ENCODE data around the gene GAB1.

The GAB1 gene

DNA sequence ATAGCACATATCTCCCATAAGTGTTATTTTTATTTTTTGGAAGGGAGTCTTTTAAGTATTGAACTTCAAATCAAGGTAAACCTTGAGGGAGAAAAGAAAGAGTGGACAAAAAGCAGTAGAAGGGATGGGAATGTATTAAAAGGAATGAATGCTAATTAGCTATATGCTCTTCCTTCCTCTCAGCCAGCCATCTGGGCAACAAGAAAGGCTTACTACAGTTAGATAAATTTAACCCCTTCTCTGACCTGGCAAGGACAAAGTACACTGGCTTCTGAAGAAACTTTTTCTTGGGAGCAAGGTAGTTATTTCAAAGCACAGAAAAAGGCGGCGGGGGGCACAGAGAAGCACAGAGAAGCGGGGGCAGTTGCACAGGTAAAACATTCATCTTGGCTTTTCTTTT is 54.6 kb downstream of the GAB1 start:
- DNase-seq = no peak

DNA sequence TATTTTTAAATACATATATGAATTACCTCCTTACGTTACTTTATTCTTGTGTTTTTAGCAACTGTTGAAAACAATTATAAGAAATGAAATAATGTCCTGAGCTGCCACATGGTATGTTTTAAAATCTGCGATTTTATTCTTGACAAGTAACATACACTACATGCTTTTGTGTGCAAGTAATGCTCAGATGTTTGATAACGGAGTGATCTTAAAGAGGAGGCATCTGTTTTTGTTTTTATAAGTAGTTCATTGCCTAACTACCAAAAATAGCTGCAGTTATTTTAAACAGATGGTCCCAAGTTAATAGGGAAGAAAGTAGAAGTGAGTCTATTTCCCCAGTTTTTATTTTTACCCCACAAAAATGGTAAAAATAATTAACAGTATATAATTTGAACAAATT is 55.2 kb downstream of the GAB1 start:
- no peak for DNase-seq

DNA sequence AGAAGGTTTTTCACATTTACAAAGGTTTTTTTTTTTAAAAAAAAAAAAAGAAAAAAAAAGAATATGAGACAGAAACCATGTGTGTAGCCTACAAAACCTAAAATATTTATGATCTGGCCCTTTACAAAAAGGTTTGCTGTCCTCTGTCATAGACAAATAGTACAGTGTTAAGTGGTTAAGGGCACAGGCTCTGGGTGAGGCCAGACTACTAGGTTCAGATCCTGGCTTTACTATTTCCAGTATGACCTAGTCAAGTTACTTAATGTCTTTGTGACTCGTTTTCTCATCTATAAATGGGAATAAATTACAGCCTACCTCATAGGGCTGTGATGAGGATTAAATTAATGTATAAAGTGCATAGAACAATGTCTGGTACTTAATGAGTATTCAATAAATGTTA is 56.5 kb downstream of the GAB1 start:
- DNase-seq = no peak

DNA sequence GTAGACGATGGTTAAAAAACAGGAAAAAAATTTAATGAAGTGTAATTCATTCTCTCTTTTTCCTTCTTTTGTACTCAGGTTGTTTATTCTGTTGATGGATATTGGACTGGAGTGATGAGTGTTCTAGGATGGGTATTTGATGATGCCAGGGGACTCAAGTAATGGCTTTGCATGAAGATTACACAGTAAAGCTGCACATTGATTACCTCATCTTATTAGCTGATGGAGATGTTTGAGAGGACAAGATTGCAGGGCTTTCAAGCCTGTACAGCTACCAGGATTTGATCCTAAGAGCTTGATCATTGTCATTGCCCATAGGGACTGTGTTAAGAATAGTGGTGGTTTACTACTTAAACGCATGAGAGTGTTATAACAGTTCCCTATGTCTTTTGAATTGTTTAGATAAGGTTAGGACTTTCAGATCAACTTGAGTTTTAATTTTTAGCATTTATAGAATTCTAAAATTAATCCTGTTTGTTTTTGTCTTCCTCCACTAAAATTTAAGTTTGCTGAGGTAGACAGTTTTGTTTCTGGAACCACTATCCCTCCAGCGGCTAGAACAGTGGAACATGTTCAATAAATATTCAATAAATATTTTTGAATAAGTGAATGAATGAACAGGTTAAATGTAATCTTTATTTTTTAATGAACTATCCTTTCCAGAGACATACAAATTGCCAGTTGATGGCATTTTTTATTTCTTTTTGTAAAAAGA is 58.2 kb downstream of the GAB1 start:
- no peak for DNase-seq

DNA sequence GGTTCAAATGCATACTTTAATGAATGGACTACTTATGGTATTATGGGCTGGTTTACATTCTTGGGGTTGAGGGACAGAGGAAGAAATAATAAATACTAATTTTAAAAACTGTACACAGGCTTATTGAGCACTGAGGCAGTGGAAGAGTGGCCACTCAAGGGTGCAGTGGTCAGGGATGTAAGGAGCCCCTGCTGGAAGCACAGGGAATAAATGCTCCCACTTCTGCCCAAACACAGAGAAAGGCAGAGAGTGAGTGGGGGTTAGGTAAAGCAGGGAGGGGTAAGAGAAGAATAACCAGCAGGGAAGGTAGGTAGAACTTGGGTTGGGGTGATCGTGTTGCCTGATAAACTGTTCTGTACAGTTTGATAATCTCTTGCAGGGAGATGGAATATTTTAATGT is 60.0 kb downstream of the GAB1 start:
- no peak for DNase-seq

DNA sequence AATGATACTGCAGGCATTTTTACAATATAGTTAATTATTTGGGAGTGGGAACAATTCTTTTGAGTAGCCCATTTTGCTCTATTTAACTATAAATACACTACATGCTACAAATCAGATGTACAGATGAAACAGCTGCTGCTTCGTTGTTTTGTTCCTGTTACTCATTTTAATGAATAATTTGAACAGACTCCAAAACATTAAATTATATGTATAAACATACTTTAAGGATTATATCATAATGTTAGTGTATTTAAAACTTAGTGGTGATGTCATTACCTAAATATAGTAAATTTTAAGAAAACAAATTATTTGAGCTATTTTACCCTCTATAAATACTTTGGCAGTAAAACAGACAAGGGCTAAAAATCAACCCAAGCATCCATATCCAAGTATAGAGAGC is 60.7 kb downstream of the GAB1 start:
- no peak for DNase-seq

DNA sequence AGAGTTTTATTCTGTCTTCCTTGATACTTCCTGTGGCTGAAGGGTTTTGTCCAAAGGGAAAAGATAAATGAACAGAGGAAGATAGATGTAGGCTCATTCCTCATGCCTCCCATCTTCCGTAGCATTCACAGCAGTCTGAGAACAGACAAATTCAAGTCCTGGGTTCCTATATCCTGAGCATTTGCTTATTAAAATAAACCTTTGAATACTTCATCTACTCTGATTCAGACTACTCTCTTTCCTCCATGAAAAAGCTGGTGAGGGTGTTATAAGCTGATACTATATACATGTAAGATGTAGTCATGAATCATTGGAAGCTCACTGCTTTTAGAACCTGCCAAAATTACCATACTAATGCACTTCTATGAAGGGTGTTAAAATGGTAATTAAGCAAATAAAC is 61.2 kb downstream of the GAB1 start:
- no peak for DNase-seq

DNA sequence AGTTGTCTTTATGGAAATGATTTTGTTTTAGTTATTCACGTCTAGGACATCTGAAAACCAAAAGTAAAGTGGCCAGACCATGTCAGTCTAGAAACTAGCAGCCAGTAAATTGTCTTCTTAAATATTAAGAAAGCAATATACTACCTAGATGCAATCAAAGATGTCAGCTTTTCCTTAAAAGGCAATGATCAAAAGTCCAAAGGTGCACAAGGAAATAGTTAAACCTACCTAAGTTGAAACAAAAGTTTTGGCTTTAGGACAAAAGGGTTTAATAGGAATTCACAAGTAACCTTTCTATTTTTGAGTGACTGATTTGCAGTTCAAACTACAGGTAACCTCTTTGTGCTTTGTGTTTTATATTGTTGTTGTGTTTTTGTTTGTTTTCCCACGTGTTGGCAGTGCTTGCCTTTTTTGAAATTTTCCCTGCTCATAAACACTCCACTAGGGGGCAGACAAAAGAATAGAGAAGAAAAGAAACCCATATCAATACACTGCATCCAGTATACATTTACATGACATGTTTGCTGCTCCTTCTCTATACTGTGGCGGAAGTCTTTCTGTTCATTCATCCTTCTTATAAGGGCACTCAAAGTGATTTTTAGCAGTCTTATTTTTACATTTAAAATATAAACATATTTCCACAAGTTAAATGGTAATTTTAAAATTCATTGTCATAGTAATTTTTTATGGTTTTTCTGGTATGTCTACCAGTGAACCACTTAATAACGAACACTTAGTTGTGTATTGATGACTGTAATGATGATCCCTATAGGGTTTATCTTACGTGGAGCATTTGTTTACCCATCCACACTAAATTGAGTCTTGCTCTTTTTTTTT is 62.7 kb downstream of the GAB1 start:
- DNase-seq = peak; percentile 13

DNA sequence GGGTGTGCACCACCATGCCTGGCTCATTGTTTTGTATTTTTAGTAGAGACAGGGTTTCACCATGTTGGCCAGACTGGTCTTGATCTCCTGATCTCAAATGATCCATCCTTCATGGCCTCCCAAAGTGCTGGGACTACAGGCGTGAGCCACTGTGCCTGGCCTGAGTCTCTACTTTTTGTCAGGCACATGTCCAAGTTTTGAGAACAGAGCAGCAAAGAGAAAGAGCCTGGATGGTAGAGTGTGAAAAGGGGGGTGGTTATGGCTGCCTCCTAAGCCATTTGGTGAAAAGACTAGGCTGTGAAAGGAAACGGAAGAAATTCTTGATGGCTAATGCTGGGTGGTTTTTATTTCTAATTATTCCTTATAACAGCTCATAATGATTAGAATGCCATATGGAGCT is 63.4 kb downstream of the GAB1 start:
- no peak for DNase-seq

DNA sequence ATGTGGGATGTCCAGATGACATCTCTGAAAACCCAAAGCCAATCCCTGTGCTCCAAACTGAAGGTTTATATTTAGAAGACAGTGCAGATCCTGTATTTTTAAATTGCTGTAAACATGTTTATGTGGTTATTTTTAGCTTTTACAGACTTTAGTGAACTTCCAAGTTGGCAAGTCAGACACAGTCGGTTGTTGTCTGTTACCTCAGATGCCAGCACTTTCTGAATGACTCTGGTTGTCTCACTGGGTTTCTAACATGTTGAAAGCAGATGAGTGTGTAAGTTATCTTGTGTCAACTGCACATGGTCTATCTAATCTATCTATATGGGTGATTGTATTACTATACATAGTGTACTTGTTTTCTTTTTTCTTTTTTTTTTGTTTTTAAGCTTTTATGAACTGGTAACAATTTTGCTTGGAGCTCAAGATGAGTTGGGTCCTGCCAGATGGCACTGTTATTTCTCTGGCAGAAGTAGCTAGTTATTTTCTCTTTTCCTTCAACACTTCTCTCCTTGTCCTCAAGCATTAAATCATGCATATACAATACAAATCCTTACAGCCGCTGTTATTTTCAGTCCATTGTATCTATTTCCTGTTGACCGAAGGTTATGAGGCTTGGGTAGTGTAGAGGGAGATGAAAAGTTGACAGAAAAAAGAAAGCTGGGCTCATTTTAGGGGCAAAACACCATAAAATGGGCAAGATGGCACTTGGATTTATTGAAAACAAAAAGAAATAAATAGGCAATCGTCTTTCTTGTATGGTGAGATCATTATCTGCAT is 66.3 kb downstream of the GAB1 start:
- DNase-seq = no peak

DNA sequence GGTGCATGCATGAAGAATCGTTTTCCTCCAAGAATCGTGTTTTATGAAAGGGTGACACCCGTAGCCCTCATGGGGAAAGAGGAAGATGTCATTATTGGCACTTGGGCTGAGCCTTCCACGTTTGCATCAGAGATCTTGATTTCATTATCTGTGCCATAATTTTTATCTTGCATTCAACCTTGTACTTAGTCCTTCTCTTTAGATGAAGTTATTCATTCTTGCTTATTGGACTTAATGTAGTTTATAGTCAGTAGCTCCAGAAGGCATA is 66.8 kb downstream of the GAB1 start:
- DNase-seq = no peak

DNA sequence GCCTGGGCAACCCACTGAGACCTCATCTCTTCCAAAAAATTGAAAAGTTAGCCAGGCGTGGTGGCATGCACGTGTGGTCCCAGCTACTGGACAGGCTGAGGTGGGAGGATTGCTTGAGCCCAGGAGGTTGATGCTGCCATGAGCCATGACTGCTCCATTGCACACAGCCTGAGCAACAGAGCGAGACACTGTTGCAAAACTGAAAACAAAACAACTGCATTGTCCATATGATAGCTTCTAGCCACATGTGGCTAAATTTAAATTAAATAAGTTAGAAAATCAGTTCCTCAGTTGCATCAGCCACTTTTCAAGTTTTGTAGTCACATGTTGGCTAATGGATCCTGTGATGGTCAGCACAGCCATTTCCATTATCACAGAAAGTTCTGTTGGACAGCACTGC is 67.9 kb downstream of the GAB1 start:
- no peak for DNase-seq

DNA sequence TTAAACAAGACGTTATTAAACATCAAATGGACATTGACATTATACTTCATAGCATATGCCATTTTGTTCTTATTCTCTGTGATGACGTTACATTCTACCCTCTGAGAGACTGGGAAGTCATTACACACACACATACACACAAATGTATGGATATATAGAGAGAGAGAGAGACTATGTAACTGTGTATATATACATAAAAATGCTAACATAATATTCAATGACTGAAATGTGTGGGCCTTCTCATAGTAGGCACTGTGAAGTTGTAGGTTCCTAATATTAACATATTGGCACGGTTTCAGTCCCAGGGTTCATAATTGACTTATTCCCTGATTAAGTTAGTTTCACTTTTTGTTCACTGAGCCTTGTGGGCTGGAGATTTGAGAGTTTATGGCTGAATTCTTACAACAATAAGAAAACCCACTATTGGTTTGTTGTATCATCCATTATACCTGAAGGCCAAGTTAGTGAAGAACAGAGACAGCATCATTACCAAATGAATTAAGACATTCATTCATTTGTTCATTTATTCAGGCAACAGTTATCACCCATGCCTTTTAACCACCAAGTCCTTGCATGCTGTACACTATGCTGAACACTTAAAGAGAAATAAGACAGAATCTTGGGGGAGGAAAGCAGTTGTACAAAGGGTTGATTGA is 68.5 kb downstream of the GAB1 start:
- DNase-seq = no peak

DNA sequence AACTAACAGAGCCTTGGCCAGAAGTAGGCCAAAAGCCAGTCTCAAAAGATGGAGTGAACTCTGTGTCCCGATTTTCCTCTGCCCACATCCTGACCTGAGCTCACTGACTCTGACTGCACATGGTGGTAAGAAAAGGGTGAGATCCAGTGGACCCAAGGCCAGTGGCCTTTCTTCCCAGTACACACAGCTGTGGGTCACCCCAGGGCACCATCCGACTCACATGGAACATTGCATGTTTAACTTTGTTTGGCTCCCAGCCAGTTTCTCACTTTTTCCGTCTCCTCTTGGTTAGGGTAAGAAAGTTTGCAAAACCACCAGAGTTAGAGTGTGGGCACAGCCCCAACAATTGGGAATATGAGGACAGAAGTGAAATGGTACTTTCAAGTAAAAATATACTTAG is 69.8 kb downstream of the GAB1 start:
- no peak for DNase-seq

DNA sequence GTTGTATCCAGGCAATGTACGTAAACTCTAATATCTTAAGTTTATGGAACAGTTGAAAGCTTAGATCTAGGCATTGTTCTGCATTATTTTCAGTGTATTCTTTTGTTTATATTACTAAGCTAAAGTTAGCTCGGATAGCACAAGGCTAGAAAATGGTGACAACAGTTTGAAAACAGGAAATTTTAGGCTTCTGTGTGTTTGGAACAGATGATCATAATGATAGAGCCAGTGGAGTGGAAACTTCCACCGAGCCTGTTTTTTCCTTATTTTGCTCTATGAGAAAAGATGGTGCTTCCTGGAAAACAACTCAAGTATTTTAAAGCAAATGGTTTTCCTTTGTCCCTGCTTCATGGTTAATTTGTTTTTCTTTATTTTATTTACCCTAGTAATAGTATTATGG is 70.8 kb downstream of the GAB1 start:
- no peak for DNase-seq

DNA sequence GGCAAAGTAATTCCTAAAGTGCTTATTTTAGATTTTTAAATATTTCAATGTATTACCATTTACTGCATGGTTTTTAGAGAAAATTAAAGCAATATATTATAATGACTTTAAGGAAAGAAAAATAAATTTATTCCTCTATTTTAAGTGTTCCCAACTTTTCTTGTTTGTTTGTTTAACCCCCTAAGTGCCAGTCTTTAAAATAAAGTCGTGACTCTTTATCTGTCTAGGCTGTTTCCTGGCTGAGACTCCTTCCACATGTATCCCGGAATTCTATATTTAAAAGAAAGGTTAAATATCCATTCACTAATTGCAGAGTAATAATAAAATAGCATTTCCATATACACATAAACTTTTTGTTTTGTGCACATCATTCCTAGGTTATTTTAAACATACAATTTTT is 71.2 kb downstream of the GAB1 start:
- DNase-seq = no peak

DNA sequence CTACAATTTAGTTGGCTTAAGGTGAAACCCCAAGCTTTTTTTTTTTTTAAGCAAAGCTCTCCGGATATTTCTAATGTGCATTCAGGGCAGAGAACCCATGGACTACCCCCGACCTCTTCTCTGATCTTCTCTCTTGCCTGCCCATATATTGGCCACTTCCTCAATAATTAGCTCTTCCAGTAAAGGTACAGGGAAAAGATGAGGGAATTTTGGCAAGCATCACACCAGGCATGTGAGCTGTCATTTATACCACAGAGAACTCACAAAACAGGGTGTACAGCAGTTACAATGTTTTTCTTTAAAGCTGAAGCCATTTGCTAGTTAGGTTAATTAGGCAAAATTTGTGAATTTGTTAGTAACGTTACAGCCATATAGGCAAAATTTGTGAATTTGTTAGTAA is 73.3 kb downstream of the GAB1 start:
- DNase-seq = no peak

DNA sequence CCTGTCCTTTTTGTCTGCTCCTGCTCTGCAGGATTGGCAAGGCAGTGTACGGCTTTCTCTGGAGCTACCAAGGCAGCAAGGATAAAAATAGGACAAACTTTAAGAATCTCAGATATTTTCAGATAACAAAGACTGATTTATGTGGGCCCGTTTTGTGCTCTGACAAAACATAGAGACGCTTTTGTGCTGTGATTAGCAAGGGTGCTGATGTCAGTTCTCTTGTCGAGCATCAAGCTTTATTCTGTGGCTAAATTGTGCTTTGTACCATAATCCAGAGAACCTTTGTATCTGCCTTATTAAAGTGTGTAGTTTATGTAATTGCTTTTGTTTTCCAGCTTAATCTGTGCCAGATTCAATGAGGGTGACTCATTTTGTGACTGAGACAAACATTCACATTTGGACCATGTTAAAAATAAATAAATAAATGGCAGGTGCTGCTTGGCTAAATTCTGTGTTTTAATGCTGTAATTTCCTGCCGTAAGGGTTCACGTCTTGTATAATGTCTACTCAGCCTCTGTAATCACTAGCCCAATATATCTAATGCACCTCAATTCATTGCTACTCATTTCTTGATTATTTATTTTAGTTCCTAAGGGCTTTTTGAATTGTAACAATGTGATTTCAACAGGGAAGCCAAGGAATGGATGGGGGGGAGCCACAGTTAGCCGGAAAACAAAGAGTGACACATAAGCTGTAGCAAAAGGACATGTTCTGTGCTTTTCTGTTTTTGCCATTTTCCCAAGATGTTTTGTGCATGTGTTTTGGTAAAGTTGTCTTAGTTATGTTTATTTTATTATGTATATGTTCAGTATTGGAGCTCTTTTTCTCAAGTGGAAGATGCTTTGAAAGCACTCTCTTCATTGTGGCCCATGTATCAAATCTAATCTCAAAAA is 75.1 kb downstream of the GAB1 start:
- DNase-seq = peak; percentile 27

DNA sequence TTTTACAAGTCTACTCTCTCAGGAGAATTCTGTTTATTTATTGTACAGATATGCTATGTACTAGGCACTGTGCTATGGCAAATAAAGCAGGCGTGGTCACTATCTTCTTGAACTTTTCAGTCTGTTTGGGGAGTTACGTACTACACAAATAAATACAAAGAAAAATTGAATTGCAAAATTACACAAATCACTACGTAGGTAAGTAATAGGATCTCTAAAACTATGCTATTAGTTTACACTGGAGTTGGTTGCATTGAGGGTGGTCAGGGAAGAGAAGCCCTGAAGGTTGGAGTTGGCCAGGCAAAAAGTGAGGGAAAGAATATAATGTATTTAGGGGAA is 75.7 kb downstream of the GAB1 start:
- DNase-seq = no peak

DNA sequence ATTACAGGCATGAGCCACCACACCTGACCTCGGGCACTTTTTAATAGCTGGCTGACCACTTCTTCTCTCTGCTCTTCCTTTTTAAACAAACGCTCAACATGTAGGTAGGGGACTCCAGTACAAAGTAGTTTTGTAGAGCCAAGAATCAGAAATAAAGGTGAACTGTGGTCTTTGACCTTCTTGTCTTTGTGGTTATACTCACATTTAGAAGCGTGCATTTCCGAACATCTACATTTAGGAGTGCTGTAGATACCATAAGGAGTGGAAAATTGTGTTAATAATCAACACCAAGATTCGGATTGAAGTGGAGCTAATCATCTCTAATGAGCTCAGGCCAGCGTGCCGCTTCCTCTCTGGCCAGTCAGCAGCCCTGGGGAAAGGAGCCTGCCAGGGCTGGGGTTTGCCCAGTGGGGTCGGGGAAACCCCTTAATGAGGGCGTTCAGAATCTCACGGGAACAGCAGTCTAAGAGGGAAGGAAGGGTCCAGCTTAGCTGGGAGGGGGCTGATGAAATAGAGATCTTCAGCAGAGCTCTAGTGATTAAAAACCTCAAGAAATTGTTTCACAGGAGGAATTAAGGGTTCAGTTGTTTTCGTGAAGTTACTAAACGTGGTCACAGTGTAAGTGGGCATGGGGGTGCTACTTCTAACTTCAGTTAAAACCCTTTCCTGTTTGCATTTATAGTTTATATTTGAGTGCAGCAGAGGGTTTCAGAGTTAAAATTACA is 81.2 kb downstream of the GAB1 start:
- DNase-seq = no peak

DNA sequence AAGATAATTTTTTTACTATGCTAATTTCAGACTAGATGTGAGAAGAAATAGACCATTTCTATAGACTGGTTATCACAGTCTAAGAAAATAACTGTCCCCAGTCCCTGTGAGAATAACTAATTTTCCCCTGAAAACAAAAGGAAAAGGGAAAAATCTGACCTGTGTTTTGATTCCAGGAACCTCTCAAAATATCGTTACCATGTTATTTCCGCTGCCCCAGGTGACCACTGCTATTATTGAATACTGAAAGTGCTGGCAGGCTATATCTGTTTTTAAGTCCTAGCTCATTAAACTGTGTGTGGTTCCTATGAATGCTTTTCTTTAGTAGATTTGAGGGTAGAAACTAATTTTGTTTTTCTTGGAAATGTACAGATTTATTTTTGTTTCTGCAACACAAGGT is 83.6 kb downstream of the GAB1 start:
- DNase-seq = no peak

DNA sequence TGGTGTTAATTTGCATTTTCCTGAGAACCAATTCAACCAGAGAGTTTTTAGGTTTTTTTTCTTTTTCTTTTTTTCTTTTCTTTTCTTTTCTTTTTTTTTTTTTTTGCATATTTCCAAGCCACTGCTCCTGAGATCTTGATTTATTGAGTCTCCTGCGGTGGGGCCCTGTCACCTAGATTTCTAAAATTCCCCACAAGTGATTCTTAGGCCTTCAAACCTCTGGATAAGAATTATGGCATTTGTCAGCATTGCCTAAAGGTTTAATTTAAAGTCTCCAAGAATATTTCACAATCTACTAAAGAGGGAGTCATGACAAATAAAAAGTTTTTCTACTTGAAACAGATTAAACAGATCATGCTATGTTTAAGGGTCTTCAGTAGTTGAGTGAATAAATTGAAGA is 84.9 kb downstream of the GAB1 start:
- DNase-seq = no peak
